ENCODE data around the gene SEC63. TPM values are rescaled to one million over a fixed set of nuclear protein-coding genes. Genes with fewer than 3 reads are reported as not detected.
"Not testable (repeated sequence)": the region's sequence is repeated elsewhere in the genome, so short reads cannot be mapped to it uniquely, and the experiment has no call there.

Gene SEC63, protein sequence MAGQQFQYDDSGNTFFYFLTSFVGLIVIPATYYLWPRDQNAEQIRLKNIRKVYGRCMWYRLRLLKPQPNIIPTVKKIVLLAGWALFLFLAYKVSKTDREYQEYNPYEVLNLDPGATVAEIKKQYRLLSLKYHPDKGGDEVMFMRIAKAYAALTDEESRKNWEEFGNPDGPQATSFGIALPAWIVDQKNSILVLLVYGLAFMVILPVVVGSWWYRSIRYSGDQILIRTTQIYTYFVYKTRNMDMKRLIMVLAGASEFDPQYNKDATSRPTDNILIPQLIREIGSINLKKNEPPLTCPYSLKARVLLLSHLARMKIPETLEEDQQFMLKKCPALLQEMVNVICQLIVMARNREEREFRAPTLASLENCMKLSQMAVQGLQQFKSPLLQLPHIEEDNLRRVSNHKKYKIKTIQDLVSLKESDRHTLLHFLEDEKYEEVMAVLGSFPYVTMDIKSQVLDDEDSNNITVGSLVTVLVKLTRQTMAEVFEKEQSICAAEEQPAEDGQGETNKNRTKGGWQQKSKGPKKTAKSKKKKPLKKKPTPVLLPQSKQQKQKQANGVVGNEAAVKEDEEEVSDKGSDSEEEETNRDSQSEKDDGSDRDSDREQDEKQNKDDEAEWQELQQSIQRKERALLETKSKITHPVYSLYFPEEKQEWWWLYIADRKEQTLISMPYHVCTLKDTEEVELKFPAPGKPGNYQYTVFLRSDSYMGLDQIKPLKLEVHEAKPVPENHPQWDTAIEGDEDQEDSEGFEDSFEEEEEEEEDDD
- total RNA-seq, result 11.8 and 13.7 TPM in 2 replicates

DNA sequence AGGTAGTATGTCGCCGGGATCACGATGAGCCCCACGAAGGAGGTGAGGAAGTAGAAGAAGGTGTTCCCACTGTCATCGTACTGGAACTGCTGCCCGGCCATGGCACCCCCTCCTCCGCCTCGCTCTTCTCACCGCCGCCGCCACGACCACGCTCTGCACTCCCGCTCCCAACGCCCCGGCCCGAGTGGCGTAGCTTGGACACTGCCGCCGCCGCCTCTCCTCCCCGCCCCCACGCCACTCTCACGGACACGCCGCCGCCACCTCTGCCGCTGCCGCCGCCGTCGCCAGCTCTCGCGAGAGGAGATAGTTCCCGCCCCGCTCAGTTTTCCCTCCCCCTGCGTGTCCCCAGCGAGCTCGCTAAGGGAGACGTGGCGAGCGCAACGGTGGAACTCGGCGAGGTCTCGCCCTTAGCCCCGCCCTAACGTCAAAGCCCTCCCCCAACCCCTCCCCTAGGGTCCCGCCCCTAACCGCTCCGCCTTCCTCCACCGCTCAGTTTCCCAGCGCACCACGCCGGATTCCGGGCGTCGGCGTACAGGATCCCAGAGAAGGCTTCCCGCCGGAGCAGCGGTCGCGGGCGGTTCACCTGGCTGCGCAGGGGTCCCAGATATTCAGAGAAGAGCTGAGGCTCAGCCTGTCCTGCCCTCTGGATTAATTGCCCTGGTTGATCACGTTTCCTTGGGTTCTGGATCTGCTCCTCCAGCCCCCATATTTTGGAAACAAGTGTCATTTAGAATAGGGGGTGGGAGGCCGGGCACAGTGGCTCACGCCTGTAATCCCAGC, at the start of gene SEC63:
Gene SEC63 (minus strand): TSS at position 300 of the 780 bp plus-strand sequence. CDS start 199 bp downstream, at position 101.
- DNase-seq (ENCODE audit: low read depth in 2 of 2), result peak; percentile 98 to 99

DNA sequence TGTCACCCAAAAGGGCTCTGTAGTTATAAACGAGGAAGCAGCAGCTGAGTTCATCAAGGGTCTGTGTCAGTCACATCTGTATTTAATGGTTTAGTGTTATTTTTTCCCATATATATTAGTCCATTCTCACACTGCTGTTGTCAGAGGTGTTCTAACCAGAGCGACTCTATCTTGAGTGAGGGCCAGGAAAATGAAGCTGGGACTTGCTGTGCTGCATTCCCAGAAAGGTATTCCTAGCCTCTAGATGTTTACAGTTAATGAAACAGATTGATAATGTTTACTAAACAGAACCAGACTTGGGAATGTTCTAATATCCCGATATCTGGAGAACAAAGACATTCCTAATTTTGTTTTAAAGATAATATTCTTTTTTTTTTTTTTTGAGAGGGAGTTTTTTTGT, 48.0 kb upstream of the SEC63 start:
- DNase-seq (ENCODE audit: low read depth in 2 of 2), result no peak

DNA sequence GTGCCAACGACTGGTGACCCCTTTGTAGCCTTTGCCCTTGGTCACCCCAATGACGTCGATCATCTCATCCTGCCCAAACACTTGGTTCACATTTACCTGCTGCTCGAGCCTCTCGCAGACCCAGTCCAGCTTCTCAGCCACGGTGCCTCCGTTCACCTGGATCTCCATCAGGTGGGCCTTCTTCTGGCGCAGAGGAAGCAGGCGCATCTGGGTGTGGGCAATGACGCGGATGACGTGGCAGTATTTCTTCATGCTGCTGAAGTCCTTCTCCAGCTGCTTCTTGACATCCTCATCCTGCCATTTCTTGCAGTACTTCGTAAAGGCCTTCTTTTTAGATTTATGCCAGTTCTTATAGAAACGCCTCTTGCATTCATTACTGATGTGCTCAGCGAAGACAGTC, 46.9 kb upstream of the SEC63 start:
- no peak for DNase-seq (ENCODE audit: low read depth in 2 of 2)

DNA sequence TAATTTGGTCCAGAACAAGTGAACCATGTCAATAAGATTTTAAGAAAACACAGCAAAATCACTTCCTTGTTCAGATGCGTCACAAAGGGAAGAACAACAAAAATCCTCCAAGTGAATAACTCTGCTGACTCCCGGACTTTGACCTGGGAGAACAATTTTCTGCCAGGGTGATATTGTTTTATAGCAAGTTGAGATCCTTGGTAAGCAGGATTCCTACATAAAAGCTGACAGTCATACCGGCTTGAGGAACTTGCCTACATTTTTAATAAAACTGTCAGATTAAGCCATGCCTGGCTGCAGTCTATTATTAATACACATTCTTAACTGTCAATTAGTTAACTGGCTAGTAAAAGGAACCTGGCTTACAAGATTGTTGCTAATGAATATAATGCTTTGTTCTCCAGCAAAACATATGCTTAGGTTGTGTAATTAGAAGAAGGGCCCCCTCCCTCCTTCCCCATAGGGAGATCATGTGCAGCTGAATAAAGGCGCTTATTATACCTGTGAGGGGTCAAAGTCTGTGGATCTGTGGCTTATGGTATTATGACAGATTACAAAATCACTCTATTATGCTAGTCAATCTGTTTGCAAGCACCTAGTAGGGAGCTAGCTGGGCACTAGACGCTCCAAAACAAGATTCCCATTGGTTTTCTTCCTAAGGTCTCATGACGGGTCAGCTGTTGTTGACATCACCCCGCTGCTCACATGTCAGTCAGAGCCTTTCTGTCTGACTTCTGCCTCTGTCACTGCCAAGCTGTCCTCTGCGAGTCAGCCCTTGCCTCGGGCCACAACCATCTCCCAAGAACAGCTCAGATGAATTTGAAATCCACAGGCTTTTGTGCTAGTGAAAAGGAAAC, 44.6 kb upstream of the SEC63 start:
- DNase-seq (ENCODE audit: low read depth in 2 of 2), result peak; percentile 17 to 20

DNA sequence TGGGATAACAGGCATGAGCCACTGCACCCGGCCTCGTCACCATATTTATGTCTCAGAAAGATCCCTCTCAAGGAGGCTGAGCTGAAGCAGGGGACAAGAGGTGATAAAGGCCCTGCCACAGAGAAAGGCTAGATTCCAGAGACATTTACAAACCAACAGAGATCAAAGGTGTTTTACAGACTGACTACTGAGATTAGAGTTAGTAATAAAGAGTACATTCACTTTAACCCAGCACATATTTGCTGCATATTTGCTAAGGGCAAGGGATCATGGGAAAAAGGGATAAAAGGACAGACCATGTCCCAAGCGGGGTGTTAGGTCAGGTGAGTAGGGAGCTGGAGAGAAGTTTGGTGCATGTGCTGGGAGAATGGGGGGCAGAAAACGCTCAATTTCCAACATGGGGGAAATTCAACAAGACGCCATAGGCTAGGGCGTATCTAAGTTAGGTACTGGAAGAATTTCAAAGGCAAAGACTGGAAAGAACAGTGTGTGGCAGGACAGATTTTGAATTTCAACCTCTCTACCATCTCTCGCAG, 43.8 kb upstream of the SEC63 start:
- DNase-seq (ENCODE audit: low read depth in 2 of 2), result no peak

DNA sequence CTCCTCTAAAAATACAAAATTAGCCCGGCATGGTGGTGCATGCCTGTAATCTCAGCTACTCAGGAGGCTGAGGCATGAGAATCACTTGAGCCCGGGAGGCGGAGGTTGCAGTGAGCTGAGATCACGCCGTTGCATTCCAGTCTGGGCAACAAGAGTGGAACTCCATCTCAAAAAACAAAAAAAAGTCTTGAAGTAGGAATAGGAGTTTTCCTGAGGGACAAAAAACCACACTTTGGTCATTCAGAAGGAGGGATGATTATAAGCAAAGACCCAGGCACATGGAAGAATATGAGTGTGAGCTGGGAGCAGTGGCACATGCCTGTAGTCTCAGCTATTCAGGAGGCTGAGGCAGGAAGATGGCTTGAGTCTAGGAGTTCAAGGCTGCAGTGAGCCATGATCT, 42.3 kb upstream of the SEC63 start:
- not testable (repeated sequence) for DNase-seq (ENCODE audit: low read depth in 2 of 2)

DNA sequence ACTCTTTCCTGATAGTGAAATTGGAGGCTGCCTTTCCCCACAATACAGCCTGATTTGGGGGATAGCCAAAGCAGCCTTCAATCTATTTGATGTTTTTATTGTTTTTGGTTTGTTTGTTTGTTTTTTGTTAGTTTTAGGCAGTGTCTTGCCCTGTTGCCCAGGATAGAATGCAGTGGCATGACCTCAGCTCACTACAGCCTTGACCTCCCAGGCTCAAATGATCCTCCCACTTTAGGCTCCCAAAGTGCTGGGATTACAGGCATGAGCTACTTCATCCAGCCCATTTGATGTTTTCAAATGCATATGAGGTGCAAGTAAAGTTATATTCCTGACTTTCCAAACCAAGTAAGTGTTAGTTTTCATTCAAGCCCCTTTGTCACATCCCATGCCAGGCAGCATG, 41.3 kb upstream of the SEC63 start:
- no peak for DNase-seq (ENCODE audit: low read depth in 2 of 2)

DNA sequence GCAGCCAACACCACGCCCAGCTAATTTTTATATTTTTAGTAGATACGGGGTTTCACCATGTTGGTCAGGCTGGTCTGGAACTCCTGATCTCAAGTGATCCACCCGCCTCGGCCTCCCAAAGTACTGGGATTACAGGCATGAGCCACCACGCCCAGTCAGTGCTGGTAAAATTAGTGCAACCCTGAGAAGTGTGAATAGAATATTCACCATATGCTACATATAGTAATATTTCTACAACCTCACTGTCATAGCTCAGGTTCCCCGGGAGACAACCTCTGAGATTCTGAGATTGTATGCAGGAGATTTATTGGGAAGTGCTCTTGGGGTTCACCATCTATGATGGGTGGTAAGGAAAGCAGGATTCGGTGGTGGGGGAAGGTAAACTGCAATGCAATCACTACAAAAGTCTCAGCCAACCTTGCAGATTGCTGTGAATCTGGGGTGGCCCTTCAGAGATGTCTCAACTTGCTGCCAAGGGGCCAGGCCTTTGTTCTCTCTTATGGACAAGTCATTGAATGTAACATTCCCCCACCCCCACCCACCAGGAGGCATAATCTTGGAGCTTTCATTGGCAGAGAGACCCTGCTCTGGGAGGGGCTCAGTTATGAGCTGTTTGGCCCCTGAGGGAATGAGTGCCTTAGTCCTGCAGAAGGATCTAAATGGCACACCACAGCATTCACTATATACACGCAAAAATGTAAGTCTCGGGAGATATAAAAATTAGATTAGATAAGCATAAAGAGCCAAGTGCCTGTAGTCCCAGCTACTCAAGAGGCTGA, 34.0 kb upstream of the SEC63 start:
- DNase-seq (ENCODE audit: low read depth in 2 of 2), result no peak

DNA sequence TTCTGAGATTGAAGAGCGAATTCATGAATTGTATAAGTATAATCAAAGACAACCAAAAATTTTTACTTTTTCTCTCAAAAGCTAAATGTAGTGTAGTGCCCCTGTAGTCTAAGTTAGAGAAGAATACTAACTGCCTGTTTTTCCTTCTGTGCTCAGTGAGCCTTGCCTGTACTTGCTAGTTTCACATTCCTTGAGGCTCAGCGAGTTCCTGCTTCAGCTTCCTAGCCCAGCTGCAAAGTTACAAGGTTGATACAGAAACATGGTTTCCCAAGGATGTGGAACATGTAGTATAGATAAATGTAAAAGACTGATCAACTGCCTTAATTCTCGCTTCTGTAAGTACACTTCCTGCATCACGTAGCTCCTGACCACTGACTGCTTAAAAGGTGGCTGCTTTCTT, 33.1 kb upstream of the SEC63 start:
- DNase-seq (ENCODE audit: low read depth in 2 of 2), result no peak

DNA sequence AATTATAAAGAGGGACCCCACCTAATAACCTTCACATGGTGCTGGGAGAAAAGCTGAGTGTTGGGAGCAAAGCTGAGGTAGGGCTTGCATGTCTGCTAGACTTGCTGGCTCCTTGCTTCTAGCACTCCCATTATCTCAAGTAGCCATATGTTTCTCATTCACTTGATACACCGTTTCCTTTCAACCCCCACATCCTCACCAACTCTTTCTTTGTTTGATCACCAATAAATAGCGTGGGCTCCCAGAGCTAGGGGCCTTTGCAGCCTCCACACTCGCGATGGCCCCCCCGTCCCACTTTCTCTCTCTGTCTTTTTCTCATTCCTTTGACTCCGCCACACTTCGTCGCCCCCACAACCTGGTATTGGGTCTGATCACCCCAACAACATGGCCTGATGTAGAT, 32.6 kb upstream of the SEC63 start:
- DNase-seq (ENCODE audit: low read depth in 2 of 2), result not testable (repeated sequence)

DNA sequence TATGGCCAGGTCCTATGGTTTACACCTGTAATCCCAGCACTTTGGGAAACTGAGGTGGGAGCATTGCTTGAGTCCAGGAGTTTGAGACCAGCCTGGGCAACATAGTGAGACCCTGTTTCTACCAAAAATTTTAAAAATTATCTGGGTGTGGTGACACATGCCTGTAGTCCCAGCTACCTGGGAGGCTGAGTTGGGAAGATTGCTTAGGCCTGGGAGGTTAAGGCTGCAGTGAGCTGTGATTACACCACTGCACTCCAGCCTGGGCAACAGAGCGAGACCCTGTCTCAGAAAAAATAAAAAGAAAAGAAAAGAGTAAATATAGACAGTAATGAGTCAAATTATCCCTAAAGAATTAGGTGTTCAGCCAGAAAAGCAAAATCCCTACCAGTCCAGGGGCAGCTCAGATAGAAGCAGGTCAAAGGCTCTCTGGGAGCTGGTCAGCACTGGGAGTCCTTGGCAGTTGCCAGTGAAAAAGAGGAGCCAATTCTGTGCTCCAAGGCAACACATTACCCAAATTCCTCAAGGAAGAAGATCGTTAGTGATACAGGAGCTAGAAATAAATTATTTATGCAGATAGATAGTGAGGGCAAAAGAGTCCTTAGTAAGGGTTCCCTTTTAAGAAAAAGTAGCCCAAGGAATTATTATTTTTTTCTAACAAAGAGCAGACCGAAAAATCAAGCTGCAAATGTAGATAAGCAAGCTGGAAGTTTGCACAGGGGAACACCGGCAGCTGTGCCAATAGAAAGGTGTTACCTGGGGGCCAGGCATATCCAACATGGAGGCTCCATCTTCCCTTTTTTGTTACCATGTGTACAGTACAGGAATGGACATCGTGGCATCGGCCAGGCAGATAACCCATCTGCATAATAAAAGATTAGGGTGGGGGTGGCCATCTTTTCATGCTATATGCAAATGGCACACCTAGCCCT, 31.4 kb upstream of the SEC63 start:
- no peak for DNase-seq (ENCODE audit: low read depth in 2 of 2)

DNA sequence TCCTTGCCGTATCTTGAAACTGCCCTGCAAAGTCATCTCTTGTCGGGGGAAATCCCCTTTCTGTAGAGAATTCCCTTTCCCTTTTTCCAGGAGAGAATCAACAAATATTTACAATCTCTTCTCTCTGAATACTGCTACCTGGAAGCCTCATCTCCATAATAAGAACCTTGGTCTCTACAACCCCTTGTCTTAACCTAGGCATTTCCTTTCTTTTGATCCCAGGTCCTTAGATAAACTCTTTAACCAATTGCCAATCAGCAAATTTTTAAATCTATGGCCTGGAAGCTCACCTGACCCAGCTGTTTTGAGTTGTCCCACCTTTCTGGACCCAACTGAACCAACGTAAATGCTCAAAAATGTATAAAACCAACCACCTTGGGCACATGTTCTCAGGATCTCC, 30.6 kb upstream of the SEC63 start:
- no peak for DNase-seq (ENCODE audit: low read depth in 2 of 2)

DNA sequence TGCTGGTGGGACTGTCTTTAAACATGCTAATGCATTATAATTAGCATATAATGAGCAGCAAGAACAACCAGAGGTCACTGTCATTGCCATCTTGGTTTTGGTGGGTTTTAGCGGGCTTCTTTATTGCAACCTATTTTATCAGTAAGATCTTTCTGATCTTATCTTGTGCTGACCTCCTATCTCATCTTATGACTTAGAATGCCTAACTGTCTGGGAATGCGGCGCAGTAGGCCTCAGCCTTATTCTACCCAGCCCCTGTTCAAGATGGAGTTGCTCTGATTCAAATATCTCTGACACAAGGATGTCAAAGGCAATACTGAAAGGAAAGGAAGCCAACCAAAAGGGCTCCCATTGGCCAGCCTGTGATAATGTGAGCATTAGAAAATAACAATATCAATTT, 29.8 kb upstream of the SEC63 start:
- DNase-seq (ENCODE audit: low read depth in 2 of 2), result no peak

DNA sequence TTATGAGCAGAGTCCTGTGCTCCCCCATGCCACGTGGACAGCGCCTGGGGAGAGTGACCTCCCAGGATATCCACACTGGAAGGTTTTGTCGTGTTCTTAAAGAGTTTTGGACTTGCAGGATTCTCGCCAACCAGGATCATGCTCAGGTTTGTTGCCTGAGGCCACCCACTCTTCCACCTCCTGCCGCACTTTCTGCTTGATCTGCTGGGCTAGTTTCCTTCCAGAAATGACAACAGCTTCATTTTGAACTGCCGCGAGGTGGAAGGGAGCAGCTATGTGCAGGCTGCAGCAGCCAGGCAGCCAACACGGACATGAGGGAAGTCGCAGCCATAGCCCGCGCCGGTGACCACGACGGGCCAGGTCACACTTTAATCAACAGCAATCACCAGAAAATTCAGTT, 27.7 kb upstream of the SEC63 start:
- no peak for DNase-seq (ENCODE audit: low read depth in 2 of 2)

DNA sequence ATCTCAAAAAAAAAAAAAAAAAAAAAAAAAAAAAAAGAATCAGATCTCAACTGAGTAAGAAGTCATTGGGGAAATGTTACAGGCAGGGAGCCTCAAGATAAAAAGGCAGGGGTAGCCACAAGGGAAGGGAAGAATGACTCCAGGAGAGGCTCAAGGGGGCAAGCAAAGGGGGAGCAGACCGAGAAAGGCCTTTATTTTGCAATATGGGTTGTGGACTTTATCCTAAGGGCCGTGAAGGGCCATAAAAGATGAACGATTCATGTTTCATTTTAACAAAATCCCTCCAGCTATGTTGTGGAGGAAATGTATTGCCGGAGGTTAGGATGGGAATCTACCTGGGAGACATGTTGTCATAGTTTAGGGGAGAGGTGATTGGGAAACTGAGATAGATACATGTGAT, 25.8 kb upstream of the SEC63 start:
- DNase-seq (ENCODE audit: low read depth in 2 of 2), result no peak

DNA sequence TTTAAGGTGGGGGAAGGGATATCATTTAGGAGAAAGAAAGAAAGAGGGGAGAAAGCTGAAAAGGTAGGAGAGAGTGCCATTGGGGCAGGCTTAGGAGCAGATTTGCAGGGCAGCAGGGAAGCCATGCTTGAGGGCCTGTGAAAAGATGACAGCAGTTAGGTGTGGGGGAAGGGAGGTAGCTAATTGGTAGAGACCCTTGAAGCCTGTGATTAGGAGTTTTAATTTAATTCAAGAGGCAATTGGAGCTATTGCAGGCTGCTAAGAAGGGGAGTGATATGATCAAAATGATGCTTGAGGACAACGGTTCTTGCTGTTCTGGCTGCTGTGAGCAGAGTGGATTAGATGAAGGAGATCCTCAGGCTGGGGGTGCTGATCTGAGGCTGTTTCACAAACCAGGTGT, 24.5 kb upstream of the SEC63 start:
- DNase-seq (ENCODE audit: low read depth in 2 of 2), result no peak

DNA sequence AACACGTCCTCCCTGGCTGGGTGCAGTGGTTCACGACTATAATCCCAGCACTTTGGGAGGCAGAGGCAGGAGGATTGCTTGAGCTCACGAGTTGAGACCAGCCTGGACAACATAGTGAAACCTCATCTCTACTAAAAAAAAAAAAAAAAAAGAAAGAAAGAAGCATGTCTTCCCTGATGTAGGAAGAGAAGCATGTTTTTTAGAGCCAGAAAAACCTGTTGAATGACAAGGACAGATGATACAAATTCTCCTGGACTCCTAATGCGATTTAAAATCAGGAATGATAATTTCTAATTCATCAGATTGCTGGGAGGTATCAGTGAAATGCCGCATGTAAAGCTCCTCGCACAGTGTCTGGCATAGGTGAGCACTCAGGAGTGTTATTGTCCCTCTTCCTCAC, 23.7 kb upstream of the SEC63 start:
- DNase-seq (ENCODE audit: low read depth in 2 of 2), result no peak

DNA sequence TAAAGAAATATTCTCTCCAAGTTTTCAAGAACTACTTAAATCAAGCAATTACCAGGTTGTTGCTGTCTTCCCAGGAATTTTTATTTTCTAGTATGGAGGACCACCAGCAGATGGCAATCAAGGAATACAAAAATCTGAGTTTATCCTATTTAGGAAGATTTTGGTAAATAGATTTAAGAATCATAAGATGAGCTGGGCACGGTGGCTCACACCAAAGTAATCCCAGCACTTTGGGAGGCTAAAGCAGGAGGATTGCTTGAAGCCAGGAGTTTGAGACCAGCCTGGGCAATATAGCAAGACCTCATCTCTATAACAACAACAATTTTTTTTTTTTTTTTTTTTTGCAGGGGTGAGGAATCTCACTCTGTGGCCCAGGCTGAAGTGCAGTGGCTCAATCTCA, 19.3 kb upstream of the SEC63 start:
- peak; percentile 37 to 45 for DNase-seq (ENCODE audit: low read depth in 2 of 2)

DNA sequence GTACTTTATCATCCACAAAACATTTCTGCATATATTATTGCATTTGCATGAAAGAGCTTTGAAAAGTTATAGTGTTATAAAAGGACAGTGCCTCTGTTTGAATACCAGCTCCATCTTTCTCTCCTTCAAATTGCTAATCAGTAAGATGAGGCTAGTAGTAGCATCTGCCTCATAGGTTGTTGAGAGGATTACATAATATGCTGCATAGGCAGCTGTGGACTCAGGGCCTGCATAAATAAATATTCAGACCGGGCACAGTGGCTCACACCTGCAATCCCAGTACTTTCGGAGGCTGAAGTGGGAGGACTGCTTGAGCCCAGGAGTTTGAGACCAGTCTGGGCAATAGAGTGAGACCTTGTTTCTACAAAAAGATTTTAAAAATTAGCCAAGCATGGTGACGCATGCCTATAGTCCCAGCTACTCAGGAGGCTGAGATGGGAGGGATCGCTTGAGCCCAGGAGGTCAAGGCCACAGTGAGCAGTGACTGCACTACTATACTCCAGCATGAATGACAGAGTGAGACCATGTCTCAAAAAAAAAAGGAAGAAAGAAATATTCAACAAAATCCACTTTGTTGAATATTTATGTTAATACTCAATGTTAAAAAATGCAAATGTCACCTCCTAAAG, 18.3 kb upstream of the SEC63 start:
- no peak for DNase-seq (ENCODE audit: low read depth in 2 of 2)
